HG02763 (cell line): ENCODE data around the gene MORN5.
A peak's percentile ranks its signal among the peaks of the same experiment; 100 is the strongest.
"Not testable (repeated sequence)": the region's sequence is repeated elsewhere in the genome, so short reads cannot be mapped to it uniquely, and the experiment has no call there.

ENCODE experiments used
- ATAC-seq: cut with Tn5 transposase; IDR thresholded peaks from one replicate; pipeline ENCODE4 v1.9.1; 2021; ENCODE audit warnings: mild to moderate bottlenecking, moderate library complexity; ENCODE audit not compliant: unreplicated experiment

MORN5 gene

GRCh38 chr9:122159026-122159924, at the start of gene MORN5, which contains the start of gene NDUFA8:
Gene MORN5, plus strand, starts transcription at chr9:122159908. Its CDS starts 65 bp downstream, at chr9:122159973.
Gene NDUFA8, minus strand, starts transcription at chr9:122159779. Its CDS starts 102 bp downstream, at chr9:122159677.
- ATAC-seq = peak; percentile 94

GRCh38 chr9:122110100-122110833, 49.4 kb upstream of the MORN5 start:
- no peak for ATAC-seq

DNA sequence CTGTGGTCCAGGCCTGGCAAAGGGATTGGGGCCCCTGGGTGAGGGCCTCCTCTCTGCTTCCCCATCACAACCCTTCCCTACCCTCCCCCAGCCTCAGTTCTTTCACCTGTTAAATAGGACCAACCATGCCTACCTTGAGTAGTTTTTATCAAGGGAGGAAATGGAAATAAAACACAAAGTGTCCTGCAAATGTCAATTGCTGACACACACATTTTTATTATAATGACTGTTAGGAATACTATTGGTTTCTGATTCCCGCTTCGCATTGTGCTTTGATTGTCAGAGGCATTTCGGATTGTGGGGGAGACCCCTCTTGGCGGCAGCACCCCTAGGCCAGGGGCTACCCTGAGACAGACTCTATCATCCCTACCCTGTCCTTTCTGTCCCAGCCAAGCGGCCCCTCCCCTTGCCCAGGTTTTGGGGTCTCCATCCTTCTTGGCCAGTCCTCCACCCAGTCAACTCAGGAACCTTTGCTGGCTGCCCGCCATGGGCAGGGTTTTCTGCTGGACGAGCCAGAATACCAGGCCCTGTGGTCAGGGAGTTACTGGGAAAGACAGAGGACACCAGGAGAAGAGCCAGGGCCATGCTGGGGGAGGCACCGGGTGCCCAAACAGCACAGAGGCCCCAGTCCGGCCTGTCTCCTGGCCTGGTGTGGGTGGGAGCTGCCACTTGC, 48.2 kb upstream of the MORN5 start:
- no peak for ATAC-seq

GRCh38 chr9:122112238-122112637, 47.5 kb upstream of the MORN5 start:
- no peak for ATAC-seq

DNA sequence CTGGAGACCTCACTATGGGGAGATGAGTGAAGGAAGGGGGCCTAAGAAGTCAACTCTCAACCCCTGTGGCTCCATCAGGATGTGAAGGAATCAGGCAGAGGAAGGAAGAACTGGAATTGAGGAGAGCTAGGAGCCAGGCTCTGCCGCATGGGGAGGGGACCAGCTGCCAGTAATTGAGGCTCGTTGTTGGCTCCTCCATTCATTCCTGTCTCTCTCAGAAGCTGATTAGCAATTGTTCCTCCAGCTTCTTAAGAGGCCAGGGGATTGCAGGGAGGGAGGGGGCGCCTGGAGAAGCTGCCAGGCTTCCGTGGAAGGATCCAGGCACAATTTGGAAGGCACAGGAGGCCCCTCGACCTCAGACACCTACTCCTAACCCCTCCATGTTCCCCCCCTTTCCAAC, 46.1 kb upstream of the MORN5 start:
- ATAC-seq = no peak

- ATAC-seq = no peak
Measured at GRCh38 chr9:122115176-122116035, 44.3 kb upstream of the MORN5 start.

GRCh38 chr9:122116040-122116439, 43.7 kb upstream of the MORN5 start:
- ATAC-seq = no peak

- no peak for ATAC-seq
Measured at GRCh38 chr9:122116448-122117173, 43.1 kb upstream of the MORN5 start.

DNA sequence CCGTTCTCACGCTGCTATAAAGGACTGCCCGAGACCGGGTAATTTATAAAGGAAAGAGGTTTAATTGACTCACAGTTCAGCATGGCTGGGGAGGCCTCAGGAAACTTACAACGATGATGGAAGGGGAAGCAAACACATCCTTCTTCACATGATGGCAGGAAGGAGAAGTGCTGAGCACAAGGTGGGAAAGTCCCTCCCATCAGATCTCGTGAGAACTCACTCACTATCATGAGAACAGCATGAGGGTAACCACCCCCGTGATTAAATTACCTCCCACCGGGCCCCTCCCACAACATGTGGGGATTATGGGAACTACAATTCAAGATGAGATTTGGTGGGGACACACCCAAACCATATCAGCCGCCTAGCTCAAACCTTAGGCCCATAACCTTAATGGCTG, 42.5 kb upstream of the MORN5 start:
- ATAC-seq = not testable (repeated sequence)

DNA sequence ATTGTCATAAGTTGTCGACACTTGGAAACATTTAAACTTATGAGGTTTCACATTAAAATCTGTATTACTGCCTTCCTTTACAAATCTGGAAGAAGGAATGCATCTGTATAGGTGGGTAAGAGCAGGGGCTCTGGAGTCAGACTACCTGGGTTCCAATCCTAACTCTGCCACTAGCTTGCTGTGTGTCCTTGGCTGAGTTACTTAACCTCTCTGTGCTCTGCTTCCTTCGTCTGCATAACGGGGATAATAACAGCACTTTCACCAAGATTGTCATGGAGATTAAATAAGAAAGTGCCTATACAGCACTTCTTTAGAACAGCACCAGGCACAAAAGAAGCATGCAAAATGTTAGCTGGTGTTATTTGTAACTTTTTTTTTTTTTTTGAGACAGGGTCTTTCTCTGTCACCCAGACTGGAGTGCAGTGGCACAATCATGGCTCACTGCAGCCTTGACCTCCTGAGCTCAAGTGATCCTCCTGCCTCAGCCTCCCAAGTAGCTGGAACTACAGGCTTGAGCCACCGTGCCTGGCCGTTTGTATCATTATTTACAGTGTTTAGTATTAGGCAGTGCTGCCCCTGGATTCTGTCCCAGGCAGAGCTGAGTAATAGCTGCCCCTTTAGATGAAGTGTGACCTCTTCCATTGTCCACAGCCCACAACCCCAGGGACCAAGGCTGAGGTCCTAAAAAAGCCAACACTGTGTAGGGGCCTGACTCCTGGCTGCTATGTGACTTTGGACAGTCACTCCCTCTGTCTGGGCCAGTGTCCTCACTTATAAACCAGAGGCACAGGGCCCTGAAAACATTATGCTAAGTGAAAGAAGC, 41.2 kb upstream of the MORN5 start:
- ATAC-seq = no peak

DNA sequence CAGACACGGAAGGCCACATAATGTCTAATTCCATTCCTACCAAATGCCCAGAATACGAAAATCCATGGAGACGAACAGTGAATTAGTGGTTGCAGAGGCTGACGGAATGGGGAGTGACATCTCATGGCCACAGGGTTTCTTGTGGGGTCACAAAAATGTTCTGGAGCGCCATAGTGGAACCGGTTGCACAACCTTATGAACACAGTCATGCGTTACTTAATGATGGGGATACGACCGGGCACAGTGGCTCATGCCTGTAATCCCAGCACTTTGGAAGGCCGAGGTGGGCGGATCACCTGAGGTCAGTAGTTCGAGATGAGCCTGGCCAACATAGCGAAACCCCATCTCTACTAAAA, 40.6 kb upstream of the MORN5 start:
- ATAC-seq = no peak

- no peak for ATAC-seq
Measured at GRCh38 chr9:122119721-122120120, 40.0 kb upstream of the MORN5 start.

GRCh38 chr9:122120316-122121071, 39.2 kb upstream of the MORN5 start:
- no peak for ATAC-seq

GRCh38 chr9:122121391-122121790, 38.3 kb upstream of the MORN5 start:
- ATAC-seq = no peak

DNA sequence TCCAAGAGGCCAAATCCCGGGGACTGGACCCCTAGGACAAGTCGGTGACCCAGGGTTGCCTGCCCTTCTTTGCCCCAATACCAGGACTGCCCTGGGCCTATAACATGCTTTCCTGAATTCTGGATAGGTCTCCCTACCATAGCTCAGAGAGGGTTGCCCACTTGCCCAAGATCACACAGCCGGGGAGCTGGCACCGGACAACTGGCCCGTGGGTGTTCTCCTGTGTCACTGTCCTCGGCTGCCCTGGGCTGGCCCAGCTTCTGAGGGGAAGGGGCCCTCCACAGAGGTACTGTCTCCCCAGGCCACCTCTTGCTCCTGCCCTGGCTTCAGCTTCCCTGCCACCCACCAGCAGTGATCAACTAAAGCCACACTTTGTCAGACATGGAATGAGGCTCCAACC, 37.8 kb upstream of the MORN5 start:
- ATAC-seq = no peak

GRCh38 chr9:122122468-122122867, 37.2 kb upstream of the MORN5 start:
- no peak for ATAC-seq

- ATAC-seq = no peak
Measured at GRCh38 chr9:122122903-122123632, 36.6 kb upstream of the MORN5 start.

DNA sequence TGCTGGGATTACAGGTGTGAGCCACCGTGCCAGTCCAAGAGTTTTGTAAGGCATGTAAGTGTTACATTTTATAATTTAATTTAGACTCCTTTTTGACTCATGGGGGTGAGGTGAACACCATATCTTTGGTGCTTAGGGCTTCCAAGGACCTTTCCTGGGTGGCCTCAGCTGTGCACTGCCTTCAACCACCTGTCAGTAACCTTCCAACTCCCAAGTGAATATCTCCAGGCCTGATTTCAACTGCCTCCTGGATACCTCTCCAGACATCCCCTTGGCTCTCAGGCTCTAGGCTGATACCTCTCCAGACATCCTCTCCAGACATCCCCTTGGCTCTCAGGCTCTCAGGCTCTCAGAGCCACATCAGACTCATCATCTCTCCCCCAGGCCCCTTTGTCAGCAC, 35.7 kb upstream of the MORN5 start:
- ATAC-seq = no peak
